Caco-2 (cell line): ENCODE results near the gene HOMER3. TPM values are rescaled to one million over a fixed set of nuclear protein-coding genes. Genes with fewer than 3 reads are reported as not detected.

Experiments used
- BruUV-seq: library from RNA; stranded (reverse); fragments of 400-500 nt; replicated peaks from 2 replicates; lab custom pipeline; 2021; lab: Mats Ljungman, UMichigan
- CTCF ChIA-PET: fragments of 300-600 bp; sonication (Branson Sonifier 250); formaldehyde crosslinking; loops from one replicate; lab custom pipeline; 2022; ENCODE audit warnings: antibody characterized with exemption; lab: Charles Lee
- POLR2A ChIA-PET: fragments of 300-600 bp; sonication (Branson Sonifier 250); formaldehyde crosslinking; loops from one replicate; lab custom pipeline; 2022; ENCODE audit warnings: antibody characterized with exemption; lab: Charles Lee
- DNase-seq, 2 experiments: peaks; one replicate each; pipeline versions ENCODE4 v3.0.0 to v3.0.0-alpha.2; 2020 to 2022
- H3K27me3 ChIP-seq: replicated peaks from 2 replicates; pipeline ENCODE4 v1.6.0; 2011; ENCODE audit warnings: low read length; ENCODE audit not compliant: control insufficient read depth, insufficient read depth
- H3K36me3 ChIP-seq: 2 replicates; pipeline ENCODE4 v1.5.1; 2011; ENCODE audit warnings: low read length; ENCODE audit not compliant: control insufficient read depth, insufficient read depth
- H3K4me1 ChIP-seq: fragments of 250-450 bp; sonication (Bioruptor Pico); 2 replicates; pipeline ENCODE4 v1.5.1; 2020; ENCODE audit warnings: mild to moderate bottlenecking
- H3K4me3 ChIP-seq: 2 replicates; pipeline ENCODE4 v1.5.1; 2011; ENCODE audit warnings: low read depth, mild to moderate bottlenecking, control low read depth, low read length
- H3K9me3 ChIP-seq: fragments of 250-450 bp; sonication (Bioruptor Pico); 2 replicates; pipeline ENCODE4 v1.5.1; 2020; ENCODE audit warnings: mild to moderate bottlenecking, moderate library complexity
- H3K27ac Mint-ChIP-seq: one replicate; pipeline ENCODE4 v1.8.0; 2022; ENCODE audit warnings: mixed read lengths; ENCODE audit not compliant: unreplicated experiment
- H3K27me3 Mint-ChIP-seq: one replicate; pipeline ENCODE4 v1.8.0; 2022; ENCODE audit warnings: mixed read lengths; ENCODE audit not compliant: insufficient read depth, unreplicated experiment
- H3K36me3 Mint-ChIP-seq: one replicate; pipeline ENCODE4 v1.8.0; 2022; ENCODE audit warnings: mild to moderate bottlenecking, mixed read lengths; ENCODE audit not compliant: insufficient read depth, unreplicated experiment
- H3K4me1 Mint-ChIP-seq: one replicate; pipeline ENCODE4 v1.8.0; 2022; ENCODE audit warnings: low read depth, mixed read lengths; ENCODE audit not compliant: unreplicated experiment
- H3K4me3 Mint-ChIP-seq: one replicate; pipeline ENCODE4 v1.8.0; 2022; ENCODE audit warnings: mild to moderate bottlenecking, moderate library complexity, mixed read lengths; ENCODE audit not compliant: unreplicated experiment
- H3K9me3 Mint-ChIP-seq: one replicate; pipeline ENCODE4 v1.8.0; 2022; ENCODE audit warnings: mixed read lengths; ENCODE audit not compliant: unreplicated experiment
- intact Hi-C: fragments of 100-400 bp; cut with micrococcal nuclease; formaldehyde crosslinking; loops from one replicate; pipeline ENCODE4 v1.10.0; 2022; ENCODE audit not compliant: unreplicated experiment
- total RNA-seq: library from RNA; stranded (reverse); gene quantifications from 2 replicates; pipeline ENCODE4 v1.2.3, GENCODE V29; 2022
- TF ChIP-seq, protein P1 (sequence below), 2 experiments: fragments of 200-600 bp in 1 of 2; IDR thresholded peaks; 1 replicate in 1 of 2; 2 replicates in 1 of 2; pipeline versions ENCODE4 v1.5.1 to v1.8.0; 2011 to 2022; ENCODE audit warnings: antibody characterized with exemption in 1 of 2, control low read depth in 1 of 2, inconsistent platforms in 1 of 2, low read depth in 1 of 2, low read length in 1 of 2, mild to moderate bottlenecking in 1 of 2, moderate library complexity in 1 of 2; ENCODE audit not compliant: insufficient read depth in 1 of 2, severe bottlenecking in 1 of 2, unreplicated experiment in 1 of 2

HOMER3 gene
- total RNA-seq, 1 experiment from 2014 or later = 19.0 TPM

DNA sequence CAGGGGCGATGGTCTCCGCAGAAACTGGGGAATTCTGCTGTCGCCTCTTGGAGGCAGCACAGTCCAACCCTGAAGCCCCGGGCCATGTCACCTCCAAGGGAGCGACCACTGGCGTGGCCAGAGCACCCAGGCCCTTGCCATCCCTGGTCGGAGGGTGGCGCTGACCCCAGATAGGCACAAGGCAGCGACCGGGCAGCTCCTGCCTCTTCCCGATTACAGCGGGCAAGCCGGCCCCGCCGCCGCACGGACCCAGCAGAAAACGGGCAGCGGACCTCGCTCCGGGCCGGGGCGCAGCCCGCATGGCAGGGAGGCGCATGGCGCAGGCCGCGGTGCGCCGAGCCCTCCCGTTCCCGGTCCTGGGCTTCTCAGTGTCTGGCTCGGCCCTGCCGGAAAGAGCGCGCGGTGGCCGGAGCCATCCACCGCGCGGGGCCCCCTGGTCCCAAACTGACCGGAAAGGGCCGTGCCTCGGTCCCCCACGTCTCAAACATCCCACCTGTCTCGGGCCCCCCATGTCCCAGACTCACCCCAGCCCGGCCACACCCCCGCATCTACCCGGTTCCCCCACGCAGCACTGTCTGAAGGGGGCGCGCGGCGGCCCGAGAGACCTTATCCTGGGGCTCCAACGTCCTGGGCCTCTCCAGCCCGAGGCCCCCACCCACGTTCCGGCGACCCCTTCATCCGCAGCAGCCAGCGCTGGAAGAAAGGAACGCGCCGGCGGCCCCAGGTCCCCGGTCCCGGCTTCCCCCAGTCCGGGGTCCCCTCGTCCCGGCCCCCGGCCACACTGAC is 45.8 kb downstream of the HOMER3 start:
- H3K27ac Mint-ChIP-seq = no peak overlapping the region
- H3K27me3 Mint-ChIP-seq = no peaks in the 10 kb centered on the region
- no TSS peak for BruUV-seq
- Histone ChIP-seq H3K4me3 (peak overlapping the region; percentile 70), H3K4me1 (peaks cover 17% of the 10 kb centered on the region), H3K27me3 (no peaks in the 10 kb centered on the region), H3K9me3 (no peaks in the 10 kb centered on the region), H3K36me3 (no peaks in the 10 kb centered on the region)
- peak overlapping the region; percentile 74 for H3K4me3 Mint-ChIP-seq
- ChIA-PET CTCF (interaction anchor here (0.6 to 2.3 kb wide), 4 partner anchors 23 to 92 kb away, joined by 3 to 13 read pairs (median 3); partner anchors contain the start of genes COPE and DDX49), POLR2A (interaction anchor here (0.9 to 1.9 kb wide), 2 partner anchors 24 kb away, joined by 7 read pairs; partner anchors contain the start of genes COPE and DDX49)
- no peaks in the 10 kb centered on the region for H3K4me1 Mint-ChIP-seq
- H3K36me3 Mint-ChIP-seq = peaks cover 12% of the 10 kb centered on the region
- H3K9me3 Mint-ChIP-seq = no peaks in the 10 kb centered on the region
- intact Hi-C loops = loop anchor here (1.0 to 2.0 kb wide), 2 partner anchors 24 to 91 kb away; partner anchors contain the start of genes COPE and DDX49
- peak; percentile 84 to 86 for DNase-seq
- TF ChIP-seq, protein P1, sequence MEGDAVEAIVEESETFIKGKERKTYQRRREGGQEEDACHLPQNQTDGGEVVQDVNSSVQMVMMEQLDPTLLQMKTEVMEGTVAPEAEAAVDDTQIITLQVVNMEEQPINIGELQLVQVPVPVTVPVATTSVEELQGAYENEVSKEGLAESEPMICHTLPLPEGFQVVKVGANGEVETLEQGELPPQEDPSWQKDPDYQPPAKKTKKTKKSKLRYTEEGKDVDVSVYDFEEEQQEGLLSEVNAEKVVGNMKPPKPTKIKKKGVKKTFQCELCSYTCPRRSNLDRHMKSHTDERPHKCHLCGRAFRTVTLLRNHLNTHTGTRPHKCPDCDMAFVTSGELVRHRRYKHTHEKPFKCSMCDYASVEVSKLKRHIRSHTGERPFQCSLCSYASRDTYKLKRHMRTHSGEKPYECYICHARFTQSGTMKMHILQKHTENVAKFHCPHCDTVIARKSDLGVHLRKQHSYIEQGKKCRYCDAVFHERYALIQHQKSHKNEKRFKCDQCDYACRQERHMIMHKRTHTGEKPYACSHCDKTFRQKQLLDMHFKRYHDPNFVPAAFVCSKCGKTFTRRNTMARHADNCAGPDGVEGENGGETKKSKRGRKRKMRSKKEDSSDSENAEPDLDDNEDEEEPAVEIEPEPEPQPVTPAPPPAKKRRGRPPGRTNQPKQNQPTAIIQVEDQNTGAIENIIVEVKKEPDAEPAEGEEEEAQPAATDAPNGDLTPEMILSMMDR (IDR thresholded peaks at IDR 0.05; ENCODE audit: insufficient read depth in 1 of 2, low read depth in 1 of 2, low read length in 1 of 2, severe bottlenecking in 1 of 2, unreplicated experiment in 1 of 2) = peak; percentile 61 to 74

DNA sequence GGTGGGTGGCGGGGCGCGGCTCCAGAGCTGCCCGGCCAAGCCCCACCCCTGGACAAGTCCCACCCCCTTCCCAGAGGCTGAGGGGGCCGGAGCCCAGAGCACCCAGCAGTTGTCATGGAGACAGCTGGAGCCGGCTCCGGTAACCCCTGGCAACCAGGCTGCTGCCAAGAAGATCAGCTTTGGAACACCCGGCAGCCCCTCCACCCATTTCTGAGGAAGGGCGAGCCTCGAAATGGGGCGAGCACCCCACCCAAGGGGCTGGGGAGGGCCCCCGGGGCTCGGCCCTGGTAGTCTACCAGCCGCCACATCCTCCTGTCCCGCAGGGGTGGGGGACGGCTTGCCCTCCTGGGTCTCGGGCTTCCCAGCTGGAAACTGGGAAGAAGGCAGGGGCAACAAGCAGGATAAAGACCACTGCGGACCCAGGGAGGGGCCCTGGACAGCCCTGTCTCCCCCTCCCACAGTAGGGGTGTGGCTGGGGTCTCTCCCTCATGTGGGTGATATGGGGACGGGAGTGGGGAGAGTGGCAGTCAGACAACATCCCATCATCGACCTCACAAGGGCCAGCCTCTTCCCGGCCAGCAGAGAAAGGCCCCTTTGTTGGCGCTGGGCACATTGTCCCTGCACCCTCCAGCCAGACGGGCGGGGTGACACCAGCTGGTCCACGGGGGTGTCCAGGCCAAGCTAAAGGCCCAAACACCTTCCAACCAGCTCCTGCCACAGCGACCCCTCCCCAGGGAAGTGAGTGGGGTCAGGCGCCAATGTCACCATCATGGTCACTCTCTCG is 46.6 kb downstream of the HOMER3 start:
- H3K27ac Mint-ChIP-seq = no peak overlapping the region
- H3K36me3 Mint-ChIP-seq = peaks cover 12% of the 10 kb centered on the region
- Histone ChIP-seq H3K27me3 (no peaks in the 10 kb centered on the region), H3K4me1 (peaks cover 17% of the 10 kb centered on the region), H3K4me3 (peak overlapping the region; percentile 70), H3K9me3 (no peaks in the 10 kb centered on the region), H3K36me3 (no peaks in the 10 kb centered on the region)
- BruUV-seq = no TSS peak
- H3K4me3 Mint-ChIP-seq = peak overlapping the region; percentile 74
- DNase-seq = no peak
- CTCF ChIA-PET = interaction anchor here (0.6 to 2.3 kb wide), 4 partner anchors 23 to 92 kb away, joined by 3 to 13 read pairs (median 3); partner anchors contain the start of genes COPE and DDX49
- TF ChIP-seq, protein P1 (IDR thresholded peaks at IDR 0.05; ENCODE audit: insufficient read depth in 1 of 2, low read depth in 1 of 2, low read length in 1 of 2, severe bottlenecking in 1 of 2, unreplicated experiment in 1 of 2) = no peak
- no peaks in the 10 kb centered on the region for H3K4me1 Mint-ChIP-seq
- intact Hi-C loops = loop anchor here (1.0 to 2.0 kb wide), 2 partner anchors 24 to 92 kb away; partner anchors contain the start of genes COPE and DDX49
- H3K27me3 Mint-ChIP-seq = no peaks in the 10 kb centered on the region
- H3K9me3 Mint-ChIP-seq = no peaks in the 10 kb centered on the region
- POLR2A ChIA-PET = interaction anchor here (0.6 to 0.9 kb wide), 2 partner anchors 25 to 90 kb away, joined by 7 read pairs; partner anchors contain the start of genes COPE and DDX49
